Epithelial cell of proximal tubule (primary cell): Measurements from ENCODE around the gene ROS1. TPM values are rescaled to one million over a fixed set of nuclear protein-coding genes. Genes with fewer than 3 reads are reported as not detected.

Source experiments
- DNase-seq: peaks from one replicate; pipeline ENCODE4 v3.0.0-alpha.2; 2011; ENCODE audit warnings: low read depth
- H3K4me3 ChIP-seq: 2 replicates; pipeline ENCODE4 v1.5.1; 2011; ENCODE audit warnings: low read depth, mild to moderate bottlenecking, low read length
- total RNA-seq: library from RNA; depleted of rRNA; stranded (reverse); fragments of >200 nt; gene quantifications from 2 replicates; pipeline ENCODE4 v1.2.3, GENCODE V29; 2015
- TF ChIP-seq, protein P1 (sequence below): conservative IDR thresholded peaks from 2 replicates; pipeline ENCODE4 v1.5.1; 2012; ENCODE audit warnings: low read depth, mild to moderate bottlenecking, low read length

The ROS1 gene
- total RNA-seq, 1 donor from 2014 or later, result not detected

DNA sequence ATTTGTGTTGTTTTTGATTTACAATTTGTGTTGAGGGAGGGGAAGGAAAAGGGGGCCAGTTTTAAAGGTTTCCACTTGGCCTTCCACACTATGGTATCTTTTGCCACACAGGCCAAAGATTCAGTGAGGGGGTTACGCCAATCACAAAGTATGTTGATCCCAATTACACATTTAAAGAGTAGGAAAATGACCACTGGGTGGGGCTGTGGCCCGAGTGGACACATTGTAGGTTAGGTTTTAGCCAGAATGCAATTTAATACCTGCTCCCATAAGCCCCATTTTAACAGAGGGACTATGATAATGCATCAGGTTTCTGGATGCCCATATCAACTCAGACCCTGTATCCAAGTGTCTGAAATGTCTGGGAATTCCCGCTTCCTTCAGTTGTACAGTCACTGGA is 144.8 kb downstream of the ROS1 start:
- DNase-seq, result no peak
- no peak overlapping the region for H3K4me3 ChIP-seq
- TF ChIP-seq, protein P1, sequence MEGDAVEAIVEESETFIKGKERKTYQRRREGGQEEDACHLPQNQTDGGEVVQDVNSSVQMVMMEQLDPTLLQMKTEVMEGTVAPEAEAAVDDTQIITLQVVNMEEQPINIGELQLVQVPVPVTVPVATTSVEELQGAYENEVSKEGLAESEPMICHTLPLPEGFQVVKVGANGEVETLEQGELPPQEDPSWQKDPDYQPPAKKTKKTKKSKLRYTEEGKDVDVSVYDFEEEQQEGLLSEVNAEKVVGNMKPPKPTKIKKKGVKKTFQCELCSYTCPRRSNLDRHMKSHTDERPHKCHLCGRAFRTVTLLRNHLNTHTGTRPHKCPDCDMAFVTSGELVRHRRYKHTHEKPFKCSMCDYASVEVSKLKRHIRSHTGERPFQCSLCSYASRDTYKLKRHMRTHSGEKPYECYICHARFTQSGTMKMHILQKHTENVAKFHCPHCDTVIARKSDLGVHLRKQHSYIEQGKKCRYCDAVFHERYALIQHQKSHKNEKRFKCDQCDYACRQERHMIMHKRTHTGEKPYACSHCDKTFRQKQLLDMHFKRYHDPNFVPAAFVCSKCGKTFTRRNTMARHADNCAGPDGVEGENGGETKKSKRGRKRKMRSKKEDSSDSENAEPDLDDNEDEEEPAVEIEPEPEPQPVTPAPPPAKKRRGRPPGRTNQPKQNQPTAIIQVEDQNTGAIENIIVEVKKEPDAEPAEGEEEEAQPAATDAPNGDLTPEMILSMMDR, result peak; percentile 38

DNA sequence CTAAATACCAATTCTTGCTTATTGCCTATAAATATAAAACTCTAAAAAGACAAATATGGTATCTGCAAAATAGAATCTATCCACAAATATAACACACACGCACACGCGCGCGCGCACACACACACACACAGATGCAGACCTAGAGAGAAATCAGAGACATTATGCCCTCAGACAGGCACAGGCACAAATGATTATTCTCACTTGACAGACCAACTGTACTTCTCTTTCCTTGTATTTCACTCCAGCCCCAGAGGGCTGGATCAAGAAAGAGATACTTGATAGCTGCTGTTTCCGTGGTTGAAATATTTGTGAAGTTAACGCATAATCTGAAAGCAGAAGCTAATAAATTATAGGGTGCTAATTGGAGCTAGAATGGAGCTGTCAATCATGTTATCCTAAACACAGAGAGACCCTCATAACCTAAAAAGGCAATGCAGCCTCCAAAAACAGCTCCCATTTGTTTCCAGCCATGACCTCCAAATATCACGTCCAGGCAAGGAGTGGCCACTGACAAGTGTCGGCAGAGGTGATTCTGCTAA is 148.9 kb downstream of the ROS1 start:
- TF ChIP-seq, protein P1, result no peak
- no peak overlapping the region for H3K4me3 ChIP-seq
- DNase-seq, result no peak

- H3K4me3 ChIP-seq, result no peak overlapping the region
- TF ChIP-seq, protein P1, result no peak
- no peak for DNase-seq
Observed at GRCh38 chr6:117275711-117276110, 150.0 kb downstream of the ROS1 start.

- DNase-seq, result no peak
- H3K4me3 ChIP-seq, result no peak overlapping the region
- TF ChIP-seq, protein P1, result no peak
Observed at GRCh38 chr6:117275205-117275604, 150.5 kb downstream of the ROS1 start.

GRCh38 chr6:117272891-117273290 is 152.9 kb downstream of the ROS1 start:
- no peak overlapping the region for H3K4me3 ChIP-seq
- no peak for DNase-seq
- TF ChIP-seq, protein P1, result no peak

DNA sequence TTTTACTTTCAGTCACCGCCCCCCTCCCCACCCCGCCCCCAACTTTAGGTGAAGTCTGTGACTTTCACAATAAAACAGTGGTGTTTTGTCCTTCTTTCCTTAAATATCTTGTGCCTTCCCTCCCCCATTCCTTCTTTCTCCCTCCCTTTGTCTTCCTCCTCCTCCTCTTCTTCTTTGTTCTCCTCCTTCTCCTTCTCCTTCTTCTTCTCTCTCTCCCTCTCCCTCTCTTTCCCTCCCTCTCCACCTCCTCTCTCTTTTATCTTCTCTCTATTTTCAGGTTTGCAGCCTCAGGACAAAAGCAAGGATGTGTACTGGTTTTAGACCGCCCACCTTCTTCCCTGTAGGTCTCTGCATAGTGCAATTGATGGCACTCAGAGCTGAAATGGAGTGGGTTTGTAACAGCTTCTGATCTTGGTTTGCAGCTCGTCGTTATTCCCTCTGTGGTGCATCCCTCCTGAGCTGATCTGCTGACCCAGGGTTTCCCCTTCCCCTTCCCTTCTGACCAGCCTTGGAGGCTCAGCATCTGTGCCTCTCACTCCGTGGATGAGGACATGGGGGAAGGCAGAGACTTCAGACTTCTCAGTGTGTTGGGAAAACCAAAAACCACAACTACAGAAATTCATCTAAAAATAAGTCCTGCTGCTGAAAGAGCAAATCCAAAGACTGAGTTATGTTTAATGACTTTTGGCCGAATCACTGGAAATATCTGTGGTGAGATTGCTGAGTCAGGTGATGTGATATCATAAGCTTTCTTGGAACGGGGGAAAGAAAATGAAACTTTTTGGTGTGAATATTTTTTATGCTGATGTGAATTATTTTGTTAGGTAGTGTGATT is 153.5 kb downstream of the ROS1 start:
- TF ChIP-seq, protein P1, result no peak
- no peak overlapping the region for H3K4me3 ChIP-seq
- no peak for DNase-seq
